H9 (cell line): Measurements from ENCODE around the gene KRTAP10-3. TPM values are rescaled to one million over a fixed set of nuclear protein-coding genes. Genes with fewer than 3 reads are reported as not detected.

Experiments
- DNase-seq: peaks from one replicate; pipeline ENCODE4 v3.0.0-alpha.2; 2017
- H2AFZ ChIP-seq: one replicate; pipeline ENCODE4 v1.6.1; 2013; ENCODE audit warnings: mild to moderate bottlenecking, low read length, control low read depth, moderate library complexity
- H2AK5ac ChIP-seq: 2 replicates; pipeline ENCODE4 v1.6.1; 2013; ENCODE audit warnings: low read length, control low read depth, mixed read lengths; ENCODE audit not compliant: insufficient read length
- H2BK120ac ChIP-seq: one replicate; pipeline ENCODE4 v1.6.1; 2013; ENCODE audit warnings: low read depth, mild to moderate bottlenecking, low read length, control low read depth, inconsistent platforms; ENCODE audit not compliant: poor library complexity, severe bottlenecking
- H2BK12ac ChIP-seq: 2 replicates; pipeline ENCODE4 v1.6.1; 2013; ENCODE audit warnings: low read length, control low read depth, mixed read lengths, low read depth; ENCODE audit not compliant: insufficient read length
- H2BK15ac ChIP-seq: 2 replicates; pipeline ENCODE4 v1.6.1; 2013; ENCODE audit warnings: low read depth, low read length, control low read depth
- H2BK20ac ChIP-seq: one replicate; pipeline ENCODE4 v1.6.1; 2013; ENCODE audit warnings: low read depth, mild to moderate bottlenecking, low read length, control low read depth, inconsistent platforms; ENCODE audit not compliant: poor library complexity, severe bottlenecking
- H2BK5ac ChIP-seq: 2 replicates; pipeline ENCODE4 v1.6.1; 2013; ENCODE audit warnings: low read length, control low read depth, mixed read lengths; ENCODE audit not compliant: insufficient read length
- H3K14ac ChIP-seq: 2 replicates; pipeline ENCODE4 v1.6.1; 2013; ENCODE audit warnings: low read length, control low read depth; ENCODE audit not compliant: insufficient read depth
- H3K18ac ChIP-seq: 2 replicates; pipeline ENCODE4 v1.6.1; 2013; ENCODE audit warnings: low read depth, mild to moderate bottlenecking, mixed read lengths, low read length, control low read depth; ENCODE audit not compliant: insufficient read length
- H3K23ac ChIP-seq: 2 replicates; pipeline ENCODE4 v1.6.1; 2013; ENCODE audit warnings: low read length, control low read depth, mixed read lengths, low read depth; ENCODE audit not compliant: insufficient read length
- H3K23me2 ChIP-seq: 2 replicates; pipeline ENCODE4 v1.6.1; 2013; ENCODE audit warnings: low read depth, mild to moderate bottlenecking, mixed read lengths, low read length, control low read depth; ENCODE audit not compliant: insufficient read length, poor library complexity, severe bottlenecking
- H3K27ac ChIP-seq: 2 replicates; pipeline ENCODE4 v1.5.1; 2013; ENCODE audit warnings: low read length, control low read depth, mixed read lengths, low read depth; ENCODE audit not compliant: insufficient read length
- H3K27me3 ChIP-seq: 2 replicates; pipeline ENCODE4 v1.6.1; 2013; ENCODE audit warnings: low read length, control low read depth, inconsistent platforms; ENCODE audit not compliant: insufficient read depth
- H3K4ac ChIP-seq: 2 replicates; pipeline ENCODE4 v1.6.1; 2013; ENCODE audit warnings: low read depth, mild to moderate bottlenecking, control low read depth, inconsistent platforms, low read length, moderate library complexity
- H3K4me1 ChIP-seq: 2 replicates; pipeline ENCODE4 v1.6.1; 2013; ENCODE audit warnings: low read length, control low read depth, inconsistent platforms; ENCODE audit not compliant: insufficient read depth
- H3K4me2 ChIP-seq: 2 replicates; pipeline ENCODE4 v1.6.1; 2013; ENCODE audit warnings: low read length, control low read depth, mixed read lengths; ENCODE audit not compliant: insufficient read length, insufficient read depth
- H3K56ac ChIP-seq: 2 replicates; pipeline ENCODE4 v1.6.1; 2013; ENCODE audit warnings: low read depth, mild to moderate bottlenecking, mixed read lengths, low read length, control low read depth; ENCODE audit not compliant: insufficient read length
- H3K79me1 ChIP-seq: 2 replicates; pipeline ENCODE4 v1.6.1; 2013; ENCODE audit warnings: low read depth, mild to moderate bottlenecking, moderate library complexity, low read length, control low read depth, inconsistent platforms; ENCODE audit not compliant: insufficient read depth, poor library complexity, severe bottlenecking
- H3K79me2 ChIP-seq: 2 replicates; pipeline ENCODE4 v1.6.1; 2013; ENCODE audit warnings: low read length, control low read depth, inconsistent platforms; ENCODE audit not compliant: insufficient read depth
- H3K9ac ChIP-seq: 2 replicates; pipeline ENCODE4 v1.6.1; 2013; ENCODE audit warnings: low read length, control low read depth, mixed read lengths; ENCODE audit not compliant: insufficient read length; ENCODE audit errors: extremely low read depth
- H3K9me3 ChIP-seq: one replicate; pipeline ENCODE4 v1.6.1; 2013; ENCODE audit warnings: low read depth, low read length, inconsistent platforms; ENCODE audit not compliant: control insufficient read depth
- H3T11ph ChIP-seq: one replicate; pipeline ENCODE4 v1.6.1; 2013; ENCODE audit warnings: mild to moderate bottlenecking, low read length, control low read depth, inconsistent platforms
- H4K20me1 ChIP-seq: one replicate; pipeline ENCODE4 v1.6.1; 2013; ENCODE audit not compliant: control insufficient read depth, insufficient read length, insufficient read depth
- H4K5ac ChIP-seq: 2 replicates; pipeline ENCODE4 v1.6.1; 2013; ENCODE audit warnings: low read depth, mild to moderate bottlenecking, mixed read lengths, low read length, control low read depth; ENCODE audit not compliant: insufficient read length
- H4K8ac ChIP-seq: replicated peaks from 2 replicates; pipeline ENCODE4 v1.6.1; 2013; ENCODE audit warnings: low read length, control low read depth, mixed read lengths, low read depth; ENCODE audit not compliant: insufficient read length
- H4K91ac ChIP-seq: 2 replicates; pipeline ENCODE4 v1.6.1; 2013; ENCODE audit warnings: low read depth, mild to moderate bottlenecking, moderate library complexity, mixed read lengths, low read length, control low read depth; ENCODE audit not compliant: insufficient read length
- H3K27ac Mint-ChIP-seq, 3 experiments: 2 replicates in 2 of 3; 3 replicates in 1 of 3; pipeline ENCODE4 v1.8.0; 2020 to 2021; ENCODE audit warnings: mixed read lengths in 3 of 3, mild to moderate bottlenecking in 1 of 3, moderate library complexity in 1 of 3
- H3K27me3 Mint-ChIP-seq: 2 replicates; pipeline ENCODE4 v1.8.0; 2021; ENCODE audit warnings: low read depth, mild to moderate bottlenecking, moderate library complexity, mixed read lengths
- H3K36me3 Mint-ChIP-seq, 3 experiments: 2 replicates in 2 of 3; 3 replicates in 1 of 3; pipeline ENCODE4 v1.8.0; 2020 to 2021; ENCODE audit warnings: low read depth in 3 of 3, mixed read lengths in 3 of 3; ENCODE audit not compliant: insufficient read depth in 1 of 3
- H3K4me1 Mint-ChIP-seq, 2 experiments: 2 replicates each; pipeline ENCODE4 v1.8.0; 2020; ENCODE audit warnings: mixed read lengths in 2 of 2
- H3K4me3 Mint-ChIP-seq, 2 experiments: 2 replicates in 1 of 2; 3 replicates in 1 of 2; pipeline ENCODE4 v1.8.0; 2020 to 2021; ENCODE audit warnings: mild to moderate bottlenecking in 2 of 2, mixed read lengths in 2 of 2, moderate library complexity in 1 of 2
- H3K9me3 Mint-ChIP-seq, 2 experiments: 2 replicates in 1 of 2; 3 replicates in 1 of 2; pipeline ENCODE4 v1.8.0; 2020; ENCODE audit warnings: mild to moderate bottlenecking in 2 of 2, mixed read lengths in 2 of 2, moderate library complexity in 1 of 2
- CTCF ChIP-seq: fragments of 200-600 bp; sonication (generic); conservative IDR thresholded peaks from 3 replicates; pipeline ENCODE4 v1.8.0; 2021; ENCODE audit warnings: antibody characterized with exemption, mild to moderate bottlenecking
- WGBS: extraction: QIAGEN DNeasy Blood & Tissue Kit; methylation state at CpG from one replicate; pipeline ENCODE4 v1.1.7; 2013; ENCODE audit warnings: missing lambda C conversion rate, low lambda C conversion rate, mixed read lengths; ENCODE audit not compliant: insufficient read length; ENCODE audit errors: extremely low coverage; 5-methylcytosine and 5-hydroxymethylcytosine counted together
- total RNA-seq: library from RNA; stranded (reverse); gene quantifications from 2 replicates; pipeline ENCODE4 v1.2.1, GENCODE V29; 2021

KRTAP10-3 gene
- total RNA-seq, 1 experiment from 2014 or later: not detected

- no peak overlapping the region for H2BK12ac ChIP-seq
- H3K27me3 Mint-ChIP-seq: peaks cover 11% of the 10 kb centered on the region
- H3K4me1 Mint-ChIP-seq: no peaks in the 10 kb centered on the region
- no peaks in the 10 kb centered on the region for H4K20me1 ChIP-seq
- H2BK20ac ChIP-seq: no peak overlapping the region
- H4K8ac ChIP-seq: no peak overlapping the region
- no peak overlapping the region for H4K5ac ChIP-seq
- H2BK15ac ChIP-seq: no peak overlapping the region
- no peaks in the 10 kb centered on the region for H3K79me2 ChIP-seq
- no CpG with 5 or more reads among the region's 1 CpG for WGBS
- H3K9ac ChIP-seq: no peak overlapping the region
- no peak overlapping the region for H3K56ac ChIP-seq
- TF ChIP-seq CTCF: no peak
- H2AK5ac ChIP-seq: no peak overlapping the region
- DNase-seq: no peak
- no peaks in the 10 kb centered on the region for H3K27me3 ChIP-seq
- no peak overlapping the region for H3K27ac Mint-ChIP-seq
- no peaks in the 10 kb centered on the region for H3K79me1 ChIP-seq
- H2BK120ac ChIP-seq: no peak overlapping the region
- H3K4me2 ChIP-seq: no peak overlapping the region
- H3K14ac ChIP-seq: no peak overlapping the region
- no peaks in the 10 kb centered on the region for H3K4me1 ChIP-seq
- H3K4me3 Mint-ChIP-seq: no peak overlapping the region
- no peak overlapping the region for H4K91ac ChIP-seq
- H3K36me3 Mint-ChIP-seq: peaks cover 0 to 10% (median 0%) of the 10 kb centered on the region in 3 experiments; a peak in 4 of 7 replicates
- no peak overlapping the region for H3T11ph ChIP-seq
- H2AFZ ChIP-seq: no peak overlapping the region
- no peak overlapping the region for H3K27ac ChIP-seq
- H3K23ac ChIP-seq: no peak overlapping the region
- peaks cover 11 to 12% of the 10 kb centered on the region in 2 experiments for H3K9me3 Mint-ChIP-seq
- H3K4ac ChIP-seq: no peak overlapping the region
- H3K9me3 ChIP-seq: no peaks in the 10 kb centered on the region
- H2BK5ac ChIP-seq: no peak overlapping the region
- H3K23me2 ChIP-seq: no peaks in the 10 kb centered on the region
- no peak overlapping the region for H3K18ac ChIP-seq
These were observed 7.8 kb upstream of the KRTAP10-3 start for GRCh38 chr21:44566403-44566802.
